Fibroblast of villous mesenchyme (primary cell): Measurements from ENCODE around the gene ANKRD30A. TPM values are rescaled to one million over a fixed set of nuclear protein-coding genes. Genes with fewer than 3 reads are reported as not detected.
"Not testable (repeated sequence)": the region's sequence is repeated elsewhere in the genome, so short reads cannot be mapped to it uniquely, and the experiment has no call there.

Source experiments
- DNase-seq: peaks from one replicate; pipeline ENCODE4 v3.0.0-alpha.2; 2010; ENCODE audit warnings: low read depth
- H3K4me3 ChIP-seq: 2 replicates; pipeline ENCODE4 v1.5.1; 2011; ENCODE audit warnings: low read depth, mild to moderate bottlenecking, low read length
- CTCF ChIP-seq: IDR thresholded peaks from 2 replicates; pipeline ENCODE4 v1.5.1; 2012; ENCODE audit warnings: low read depth, mild to moderate bottlenecking, low read length; ENCODE audit not compliant: insufficient read depth
- total RNA-seq: library from RNA; depleted of rRNA; stranded (reverse); fragments of >200 nt; gene quantifications from 2 replicates; pipeline ENCODE4 v1.2.3, GENCODE V29; 2012

The ANKRD30A gene
- 0.97 and 1.7 TPM in 2 replicates for total RNA-seq

- H3K4me3 ChIP-seq: no peak within 1 kb of the TSS
- no peak for TF ChIP-seq CTCF
- DNase-seq: no peak
Observed at GRCh38 chr10:37125191-37125732, at the start of gene ANKRD30A. Gene ANKRD30A (plus strand): TSS chr10:37125598. CDS start chr10:37125788, 190 bp downstream.

GRCh38 chr10:37076083-37076482, 49.3 kb upstream of the ANKRD30A start:
- not testable (repeated sequence) for H3K4me3 ChIP-seq, DNase-seq

- TF ChIP-seq CTCF: no peak
- DNase-seq: no peak
- H3K4me3 ChIP-seq: no peak overlapping the region
Observed at GRCh38 chr10:37095792-37096573, 29.4 kb upstream of the ANKRD30A start.

- DNase-seq: no peak
- no peak overlapping the region for H3K4me3 ChIP-seq
- TF ChIP-seq CTCF: no peak
Observed at GRCh38 chr10:37101261-37101660, 24.1 kb upstream of the ANKRD30A start.

GRCh38 chr10:37109000-37109399, 16.4 kb upstream of the ANKRD30A start:
- no peak for DNase-seq
- H3K4me3 ChIP-seq: no peak overlapping the region
- TF ChIP-seq CTCF: no peak

- no peak for DNase-seq
- no peak overlapping the region for H3K4me3 ChIP-seq
- no peak for TF ChIP-seq CTCF
Observed at GRCh38 chr10:37124532-37124931, 866 bp upstream of the ANKRD30A start.

- no peak for DNase-seq
- TF ChIP-seq CTCF: no peak
- no peak overlapping the region for H3K4me3 ChIP-seq
Observed at GRCh38 chr10:37125921-37126320, 523 bp downstream of the ANKRD30A start.
